ENCODE measurements around the gene HLCS.

The HLCS gene

GRCh38 chr21:36766511-36766910 lies 200.0 kb downstream of the HLCS start:
- no peak for DNase-seq

GRCh38 chr21:36765229-36765628 lies 201.2 kb downstream of the HLCS start:
- no peak for DNase-seq

GRCh38 chr21:36763305-36763704 lies 203.2 kb downstream of the HLCS start:
- no peak for DNase-seq

- no peak for DNase-seq
Measured at GRCh38 chr21:36762642-36763041, 203.8 kb downstream of the HLCS start.

- DNase-seq = no peak
Measured at GRCh38 chr21:36761685-36762084, 204.8 kb downstream of the HLCS start.

GRCh38 chr21:36759348-36760083 lies 207.0 kb downstream of the HLCS start:
- no peak for DNase-seq

- no peak for DNase-seq
Measured at GRCh38 chr21:36757196-36757595, 209.3 kb downstream of the HLCS start.

GRCh38 chr21:36756527-36756926 lies 209.9 kb downstream of the HLCS start:
- DNase-seq = no peak

- DNase-seq = no peak
Measured at GRCh38 chr21:36754241-36754898, 212.1 kb downstream of the HLCS start.

- no peak for DNase-seq
Measured at GRCh38 chr21:36753556-36753955, 212.9 kb downstream of the HLCS start.

GRCh38 chr21:36751383-36751782 lies 215.1 kb downstream of the HLCS start:
- DNase-seq = no peak

- DNase-seq = no peak
Measured at GRCh38 chr21:36750576-36750959, 215.9 kb downstream of the HLCS start.

GRCh38 chr21:36749935-36750575 lies 216.4 kb downstream of the HLCS start:
- DNase-seq = no peak

GRCh38 chr21:36747815-36748383 lies 218.6 kb downstream of the HLCS start:
- DNase-seq = peak; percentile 32

GRCh38 chr21:36747041-36747814 lies 219.2 kb downstream of the HLCS start:
- DNase-seq = no peak

- DNase-seq = no peak
Measured at GRCh38 chr21:36745459-36745858, 221.0 kb downstream of the HLCS start.

- peak; percentile 80 for DNase-seq
Measured at GRCh38 chr21:36744560-36745231, 221.8 kb downstream of the HLCS start.

GRCh38 chr21:36744190-36744559 lies 222.3 kb downstream of the HLCS start:
- no peak for DNase-seq

- no peak for DNase-seq
Measured at GRCh38 chr21:36743446-36743845, 223.0 kb downstream of the HLCS start.

- no peak for DNase-seq
Measured at GRCh38 chr21:36743008-36743407, 223.5 kb downstream of the HLCS start.

GRCh38 chr21:36741506-36741905 lies 225.0 kb downstream of the HLCS start:
- DNase-seq = no peak

- no peak for DNase-seq
Measured at GRCh38 chr21:36738489-36739126, 227.9 kb downstream of the HLCS start.
